Spleen (tissue), 7 donors: Measurements from ENCODE around the gene UBE2E2.

ENCODE experiments used
- POLR2A ChIP-seq, 3 donors: fragments of 450-650 bp; IDR thresholded peaks; one replicate each; pipeline ENCODE4 v1.5.1; 2017; ENCODE audit warnings: antibody characterized with exemption in 3 of 3, mild to moderate bottlenecking in 1 of 3
- POLR2AphosphoS5 ChIP-seq, 3 donors: sonication (generic); formaldehyde crosslinking; IDR thresholded peaks; one replicate each; pipeline ENCODE4 v1.5.1; 2017; ENCODE audit warnings: antibody characterized with exemption in 3 of 3
- TF ChIP-seq, protein P1 (sequence below), 11 experiments: fragments of 200-600 bp in 7 of 11; fragments of 450-650 bp in 4 of 11; sonication (generic) in 4 of 11; IDR thresholded peaks in 8 of 11; conservative IDR thresholded peaks in 3 of 11; 1 replicate in 7 of 11; 2 replicates in 4 of 11; pipeline versions ENCODE4 v1.4.0 to v1.8.0; 2016 to 2021; ENCODE audit warnings: antibody characterized with exemption in 11 of 11, inconsistent platforms in 4 of 11, mild to moderate bottlenecking in 1 of 11
- donor health status: DM: no; HTN: no; CAD: no; lungs with moderate emphysema.
- donor health status: DM: no; HTN: no; CAD: no.
- donor health status: DM: no; HTN: no; CAD: no.

DNA sequence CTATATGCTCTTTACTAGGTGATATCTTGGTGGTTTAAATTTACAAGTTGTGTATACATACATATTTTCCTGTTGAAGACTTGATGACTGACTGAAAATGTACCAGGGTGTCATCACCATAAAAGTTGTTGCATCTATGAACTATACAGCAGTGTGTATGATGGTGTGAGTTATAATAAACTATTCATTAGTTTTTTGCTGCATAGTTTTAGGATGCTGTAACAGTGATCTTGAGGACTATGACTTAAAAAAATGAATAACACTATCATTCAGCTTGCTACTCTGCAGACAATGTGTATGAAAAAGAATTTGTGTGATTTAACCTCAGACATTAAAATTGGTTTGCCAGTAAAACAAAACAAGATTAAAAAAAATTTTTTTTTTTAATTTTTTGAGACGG, 49.0 kb downstream of the UBE2E2 start:
- TF ChIP-seq POLR2AphosphoS5 (IDR thresholded peaks at IDR 0.05) = no peak
- TF ChIP-seq, protein P1, sequence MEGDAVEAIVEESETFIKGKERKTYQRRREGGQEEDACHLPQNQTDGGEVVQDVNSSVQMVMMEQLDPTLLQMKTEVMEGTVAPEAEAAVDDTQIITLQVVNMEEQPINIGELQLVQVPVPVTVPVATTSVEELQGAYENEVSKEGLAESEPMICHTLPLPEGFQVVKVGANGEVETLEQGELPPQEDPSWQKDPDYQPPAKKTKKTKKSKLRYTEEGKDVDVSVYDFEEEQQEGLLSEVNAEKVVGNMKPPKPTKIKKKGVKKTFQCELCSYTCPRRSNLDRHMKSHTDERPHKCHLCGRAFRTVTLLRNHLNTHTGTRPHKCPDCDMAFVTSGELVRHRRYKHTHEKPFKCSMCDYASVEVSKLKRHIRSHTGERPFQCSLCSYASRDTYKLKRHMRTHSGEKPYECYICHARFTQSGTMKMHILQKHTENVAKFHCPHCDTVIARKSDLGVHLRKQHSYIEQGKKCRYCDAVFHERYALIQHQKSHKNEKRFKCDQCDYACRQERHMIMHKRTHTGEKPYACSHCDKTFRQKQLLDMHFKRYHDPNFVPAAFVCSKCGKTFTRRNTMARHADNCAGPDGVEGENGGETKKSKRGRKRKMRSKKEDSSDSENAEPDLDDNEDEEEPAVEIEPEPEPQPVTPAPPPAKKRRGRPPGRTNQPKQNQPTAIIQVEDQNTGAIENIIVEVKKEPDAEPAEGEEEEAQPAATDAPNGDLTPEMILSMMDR (IDR thresholded peaks at IDR 0.05 in 8 of 11, conservative IDR thresholded peaks at IDR 0.05 in 3 of 11) = no peak
- TF ChIP-seq POLR2A (IDR thresholded peaks at IDR 0.05) = no peak
